GM12878 (cell line): Measurements from ENCODE around the gene DNASE1L1. TPM values are rescaled to one million over a fixed set of nuclear protein-coding genes. Genes with fewer than 3 reads are reported as not detected.

Experiments
- ATAC-seq: fragments of 200-7000 bp; cut with Tn5 transposase; 3 replicates; pipeline ENCODE4 v1.9.1; 2020; ENCODE audit warnings: mild to moderate bottlenecking, moderate library complexity
- BruUV-seq: library from RNA; stranded (reverse); fragments of 400-500 nt; replicated peaks from 2 replicates; lab custom pipeline; 2021; lab: Mats Ljungman, UMichigan
- CTCF ChIA-PET: fragments of 300-600 bp; sonication (Branson Sonifier 250); formaldehyde crosslinking; extraction: SDS; loops from one replicate; lab custom pipeline; 2021; ENCODE audit warnings: inconsistent platforms; lab: Yijun Ruan, JAX
- POLR2A ChIA-PET: fragments of 350-600 bp; formaldehyde crosslinking; extraction: SDS; loops from one replicate; lab custom pipeline; 2021; ENCODE audit warnings: inconsistent platforms; lab: Charles Lee
- RAD21 ChIA-PET: fragments of 300-600 bp; sonication (Branson Sonifier 250); formaldehyde crosslinking; loops from one replicate; lab custom pipeline; 2023; ENCODE audit warnings: antibody characterized with exemption; ENCODE audit not compliant: unreplicated experiment; lab: Charles Lee
- SMC1A ChIA-PET: fragments of 300-600 bp; sonication (Branson Sonifier 250); formaldehyde crosslinking; loops from one replicate; lab custom pipeline; 2023; ENCODE audit not compliant: unreplicated experiment, uncharacterized antibody; lab: Charles Lee
- DNase-seq: peaks from one replicate; pipeline ENCODE4 v3.0.0-alpha.2; 2011; ENCODE audit warnings: low read depth, low spot score
- FAIRE-seq: peaks from 3 replicates; lab custom pipeline; 2011; peaks lifted over from hg19 to GRCh38; lab: Jason Lieb, UNC
- H2AFZ ChIP-seq: 2 replicates; pipeline ENCODE4 v1.6.0; 2011; ENCODE audit warnings: low read depth, low read length, control low read depth; ENCODE audit not compliant: control insufficient read depth
- H3K27ac ChIP-seq: 2 replicates; pipeline ENCODE4 v1.5.1; 2011; ENCODE audit warnings: control low read depth; ENCODE audit not compliant: control insufficient read depth, insufficient read depth
- H3K27me3 ChIP-seq, 2 experiments: replicated peaks in 1 of 2; 2 replicates each; pipeline versions ENCODE4 v1.6.0 to v1.6.1; 2011; ENCODE audit warnings: low read length in 1 of 2; ENCODE audit not compliant: control insufficient read depth in 2 of 2, insufficient read depth in 2 of 2
- H3K36me3 ChIP-seq, 2 experiments: 2 replicates each; pipeline ENCODE4 v1.5.1; 2011; ENCODE audit warnings: low read length in 1 of 2; ENCODE audit not compliant: control insufficient read depth in 2 of 2, insufficient read depth in 2 of 2
- H3K4me1 ChIP-seq: 2 replicates; pipeline ENCODE4 v1.6.1; 2011; ENCODE audit warnings: mild to moderate bottlenecking, low read length, moderate library complexity, mixed read lengths; ENCODE audit not compliant: control insufficient read depth, insufficient read depth
- H3K4me2 ChIP-seq: 2 replicates; pipeline ENCODE4 v1.6.0; 2011; ENCODE audit warnings: control low read depth; ENCODE audit not compliant: control insufficient read depth, insufficient read depth
- H3K4me3 ChIP-seq: fragments of 200-600 bp; sonication (generic); 2 replicates; pipeline ENCODE4 v1.5.1; 2016
- H3K79me2 ChIP-seq: 2 replicates; pipeline ENCODE4 v1.6.0; 2011; ENCODE audit warnings: low read length; ENCODE audit not compliant: control insufficient read depth, insufficient read depth
- H3K9ac ChIP-seq: 2 replicates; pipeline ENCODE4 v1.8.0; 2011; ENCODE audit warnings: low read length, control low read depth, mixed read lengths; ENCODE audit not compliant: control insufficient read depth, insufficient read depth
- H3K9me3 ChIP-seq: replicated peaks from 3 replicates; pipeline ENCODE4 v1.5.1; 2011; ENCODE audit warnings: mild to moderate bottlenecking, low read length; ENCODE audit not compliant: control insufficient read depth, insufficient read depth
- H4K20me1 ChIP-seq: 2 replicates; pipeline ENCODE4 v1.6.0; 2011; ENCODE audit not compliant: control insufficient read depth, insufficient read depth
- CHD2 ChIP-seq: IDR thresholded peaks from 2 replicates; pipeline ENCODE4 v1.6.1; 2011; ENCODE audit warnings: low read depth, low read length, improper control_type of control experiment, borderline replicate concordance
- DPF2 ChIP-seq: fragments of 450-650 bp; IDR thresholded peaks from 2 replicates; pipeline ENCODE4 v1.6.1; 2017; ENCODE audit warnings: mild to moderate bottlenecking
- KLF5 ChIP-seq: fragments of 450-650 bp; IDR thresholded peaks from 2 replicates; pipeline ENCODE4 v1.6.1; 2014; ENCODE audit warnings: mild to moderate bottlenecking; ENCODE audit not compliant: partially characterized antibody
- NKRF ChIP-seq: fragments of 450-650 bp; conservative IDR thresholded peaks from 2 replicates; pipeline ENCODE4 v1.6.1; 2017; ENCODE audit warnings: mild to moderate bottlenecking, moderate library complexity
- POLR2A ChIP-seq: IDR thresholded peaks from 2 replicates; pipeline ENCODE4 v1.6.1; 2011; ENCODE audit warnings: low read depth, mild to moderate bottlenecking, low read length
- WGBS: methylation state at CpG from one replicate; pipeline ENCODE4 v1.1.6; 2016; ENCODE audit warnings: low lambda C conversion rate; ENCODE audit not compliant: insufficient replicate concordance, insufficient coverage; ENCODE audit errors: missing lambda C conversion rate; 5-methylcytosine and 5-hydroxymethylcytosine counted together
- in situ Hi-C: fragments of 300-500 bp; cut with MboI; formaldehyde crosslinking; loops from 9 replicates; pipeline ENCODE4 v1.14.3; 2018; ENCODE audit warnings: mixed read lengths
- intact Hi-C: fragments of 100-400 bp; cut with micrococcal nuclease; formaldehyde crosslinking; loops from one replicate; pipeline ENCODE4 v1.14.2; 2022; ENCODE audit not compliant: unreplicated experiment
- polyA plus RNA-seq, 11 experiments: library from polyadenylated mRNA; depleted of rRNA in 4 of 11; unstranded in 6 of 11; stranded (reverse) in 5 of 11; fragments of >200 nt; fragmentation: Nextera tagmentation in 4 of 11; fragmentation: Illumina TruSeq in 1 of 11; extraction: Ambion mirVana in 4 of 11; extraction: Trizol in 1 of 11; gene quantifications; 1 replicate in 1 of 11; 2 replicates in 10 of 11; pipeline versions ENCODE4 v1.2.1 to v1.2.3, GENCODE V29; 2011 to 2016; ENCODE audit warnings: inconsistent platforms in 2 of 11, missing spikeins in 2 of 11, low read depth in 1 of 11
- total RNA-seq, 4 experiments: library from RNA; depleted of rRNA in 3 of 4; stranded (reverse); fragments of >200 nt in 3 of 4; fragmentation: Illumina TruSeq in 1 of 4; extraction: Trizol in 1 of 4; gene quantifications; 2 replicates each; pipeline versions ENCODE4 v1.2.1 to v1.2.3, GENCODE V29; 2013 to 2021

DNASE1L1 gene
- total and polyA plus RNA-seq, 10 of the 15 experiments (the other 5 are each of a cell fraction or from before 2014, with no cell fraction given) = 0.60 to 22.7 (median 6.8) TPM

DNA sequence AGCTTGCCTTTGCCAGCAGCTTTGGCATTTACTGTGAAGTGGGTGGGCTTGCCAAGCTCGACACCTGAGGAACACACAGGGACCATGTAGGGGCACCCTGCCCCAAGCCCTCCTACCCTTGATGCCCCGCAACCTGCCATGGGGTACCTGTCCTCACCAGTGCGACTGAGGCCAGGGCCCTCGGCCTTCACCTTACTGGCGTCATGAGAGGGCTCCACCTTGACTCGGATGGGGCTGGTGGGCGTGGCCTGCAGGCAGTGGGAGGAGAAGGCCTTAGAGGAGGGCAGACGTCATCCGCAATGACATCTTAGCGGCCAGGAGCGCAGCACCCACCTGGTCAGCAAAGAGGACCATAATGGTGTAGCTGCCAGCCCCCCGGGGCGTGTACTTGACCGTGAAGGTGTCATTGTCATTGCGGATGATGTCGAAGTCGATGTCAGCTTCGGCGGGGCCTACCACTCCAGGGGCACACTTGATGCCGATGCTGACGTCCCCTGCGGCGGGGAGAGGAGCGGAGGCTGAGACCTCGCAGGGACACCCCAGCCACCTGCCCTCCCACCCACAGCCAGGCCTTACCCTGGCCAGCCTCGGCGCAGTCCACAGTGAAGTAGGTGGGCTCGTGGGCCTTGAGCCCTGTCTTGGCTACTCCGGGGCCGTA is 46.8 kb downstream of the DNASE1L1 start:
- Histone ChIP-seq H3K27me3 (no peaks in the 10 kb centered on the region), H3K27ac (no peak overlapping the region), H3K4me1 (no peaks in the 10 kb centered on the region), H4K20me1 (no peaks in the 10 kb centered on the region), H3K4me2 (no peak overlapping the region), H3K36me3 (peaks cover 6 to 55% of the 10 kb centered on the region in 2 experiments; a peak in 3 of 4 replicates), H3K4me3 (no peak overlapping the region), H3K9me3 (no peaks in the 10 kb centered on the region; the same call in 2 of the 3 replicates), H2AFZ (no peak overlapping the region), H3K79me2 (peaks cover 1% of the 10 kb centered on the region; the same call in 1 of the 2 replicates), H3K9ac (no peak overlapping the region)
- TF ChIP-seq NKRF (no peak), POLR2A (0 out of 2 replicates have a peak, but pooled peaks have one; percentile 31), KLF5 (no peak), DPF2 (no peak), CHD2 (no peak)
- SMC1A ChIA-PET = no interaction called here
- no peak for ATAC-seq
- intact Hi-C loops = no loop called here
- 86% methylated on average over 30 of the region's 30 CpGs for WGBS
- DNase-seq = no peak
- TSS peak; percentile 28 for BruUV-seq
- in situ Hi-C loops = no loop called here
- FAIRE-seq = no peak
- POLR2A ChIA-PET = interaction anchor here (0.5 kb wide), 1 partner anchor 34 kb away, joined by 3 read pairs; no protein-coding TSS in a partner anchor
- CTCF ChIA-PET = no interaction called here
- RAD21 ChIA-PET = no interaction called here
